GM12878 (cell line): ENCODE data around the gene TUBA8. TPM values are rescaled to one million over a fixed set of nuclear protein-coding genes. Genes with fewer than 3 reads are reported as not detected.

ENCODE experiments used
- ATAC-seq: fragments of 200-7000 bp; cut with Tn5 transposase; 3 replicates; pipeline ENCODE4 v1.9.1; 2020; ENCODE audit warnings: mild to moderate bottlenecking, moderate library complexity
- BruUV-seq: library from RNA; stranded (reverse); fragments of 400-500 nt; replicated peaks from 2 replicates; lab custom pipeline; 2021; lab: Mats Ljungman, UMichigan
- CTCF ChIA-PET: fragments of 300-600 bp; sonication (Branson Sonifier 250); formaldehyde crosslinking; extraction: SDS; loops from one replicate; lab custom pipeline; 2021; ENCODE audit warnings: inconsistent platforms; lab: Yijun Ruan, JAX
- POLR2A ChIA-PET: fragments of 350-600 bp; formaldehyde crosslinking; extraction: SDS; loops from one replicate; lab custom pipeline; 2021; ENCODE audit warnings: inconsistent platforms; lab: Charles Lee
- RAD21 ChIA-PET: fragments of 300-600 bp; sonication (Branson Sonifier 250); formaldehyde crosslinking; loops from one replicate; lab custom pipeline; 2023; ENCODE audit warnings: antibody characterized with exemption; ENCODE audit not compliant: unreplicated experiment; lab: Charles Lee
- SMC1A ChIA-PET: fragments of 300-600 bp; sonication (Branson Sonifier 250); formaldehyde crosslinking; loops from one replicate; lab custom pipeline; 2023; ENCODE audit not compliant: unreplicated experiment, uncharacterized antibody; lab: Charles Lee
- DNase-seq: peaks from one replicate; pipeline ENCODE4 v3.0.0-alpha.2; 2011; ENCODE audit warnings: low read depth, low spot score
- FAIRE-seq: peaks from 3 replicates; lab custom pipeline; 2011; peaks lifted over from hg19 to GRCh38; lab: Jason Lieb, UNC
- H2AFZ ChIP-seq: 2 replicates; pipeline ENCODE4 v1.6.0; 2011; ENCODE audit warnings: low read depth, low read length, control low read depth; ENCODE audit not compliant: control insufficient read depth
- H3K27ac ChIP-seq: 2 replicates; pipeline ENCODE4 v1.5.1; 2011; ENCODE audit warnings: control low read depth; ENCODE audit not compliant: control insufficient read depth, insufficient read depth
- H3K27me3 ChIP-seq, 2 experiments: replicated peaks in 1 of 2; 2 replicates each; pipeline versions ENCODE4 v1.6.0 to v1.6.1; 2011; ENCODE audit warnings: low read length in 1 of 2; ENCODE audit not compliant: control insufficient read depth in 2 of 2, insufficient read depth in 2 of 2
- H3K36me3 ChIP-seq, 2 experiments: 2 replicates each; pipeline ENCODE4 v1.5.1; 2011; ENCODE audit warnings: low read length in 1 of 2; ENCODE audit not compliant: control insufficient read depth in 2 of 2, insufficient read depth in 2 of 2
- H3K4me1 ChIP-seq: 2 replicates; pipeline ENCODE4 v1.6.1; 2011; ENCODE audit warnings: mild to moderate bottlenecking, low read length, moderate library complexity, mixed read lengths; ENCODE audit not compliant: control insufficient read depth, insufficient read depth
- H3K4me2 ChIP-seq: 2 replicates; pipeline ENCODE4 v1.6.0; 2011; ENCODE audit warnings: control low read depth; ENCODE audit not compliant: control insufficient read depth, insufficient read depth
- H3K4me3 ChIP-seq: fragments of 200-600 bp; sonication (generic); 2 replicates; pipeline ENCODE4 v1.5.1; 2016
- H3K79me2 ChIP-seq: 2 replicates; pipeline ENCODE4 v1.6.0; 2011; ENCODE audit warnings: low read length; ENCODE audit not compliant: control insufficient read depth, insufficient read depth
- H3K9ac ChIP-seq: 2 replicates; pipeline ENCODE4 v1.8.0; 2011; ENCODE audit warnings: low read length, control low read depth, mixed read lengths; ENCODE audit not compliant: control insufficient read depth, insufficient read depth
- H3K9me3 ChIP-seq: replicated peaks from 3 replicates; pipeline ENCODE4 v1.5.1; 2011; ENCODE audit warnings: mild to moderate bottlenecking, low read length; ENCODE audit not compliant: control insufficient read depth, insufficient read depth
- H4K20me1 ChIP-seq: 2 replicates; pipeline ENCODE4 v1.6.0; 2011; ENCODE audit not compliant: control insufficient read depth, insufficient read depth
- ATF2 ChIP-seq: IDR thresholded peaks from 2 replicates; pipeline ENCODE4 v1.6.1; 2012; ENCODE audit warnings: low read length, inconsistent platforms
- BACH1 ChIP-seq: fragments of 450-650 bp; IDR thresholded peaks from 2 replicates; pipeline ENCODE4 v1.6.1; 2017; ENCODE audit warnings: mild to moderate bottlenecking, borderline replicate concordance
- BCL11A ChIP-seq: IDR thresholded peaks from 2 replicates; pipeline ENCODE4 v1.6.1; 2011; ENCODE audit warnings: low read depth, low read length
- GATAD2B ChIP-seq: fragments of 450-650 bp; conservative IDR thresholded peaks from 2 replicates; pipeline ENCODE4 v1.6.1; 2017; ENCODE audit warnings: low read depth, mild to moderate bottlenecking, moderate library complexity
- JUNB ChIP-seq: IDR thresholded peaks from 2 replicates; pipeline ENCODE4 v1.6.1; 2016; ENCODE audit warnings: antibody characterized with exemption, mild to moderate bottlenecking
- KAT2A ChIP-seq: conservative IDR thresholded peaks from 2 replicates; pipeline ENCODE4 v1.6.1; 2011; ENCODE audit warnings: low read depth, low read length; ENCODE audit not compliant: control insufficient read depth
- KLF5 ChIP-seq: fragments of 450-650 bp; IDR thresholded peaks from 2 replicates; pipeline ENCODE4 v1.6.1; 2014; ENCODE audit warnings: mild to moderate bottlenecking; ENCODE audit not compliant: partially characterized antibody
- LARP7 ChIP-seq: fragments of 450-650 bp; IDR thresholded peaks from 2 replicates; pipeline ENCODE4 v1.6.1; 2017; ENCODE audit warnings: mild to moderate bottlenecking
- MEF2A ChIP-seq: IDR thresholded peaks from 2 replicates; pipeline ENCODE4 v1.6.1; 2011; ENCODE audit warnings: low read depth, mild to moderate bottlenecking, low read length, moderate library complexity; ENCODE audit not compliant: insufficient read depth
- PBX3 ChIP-seq: IDR thresholded peaks from 2 replicates; pipeline ENCODE4 v1.6.1; 2011; ENCODE audit warnings: mild to moderate bottlenecking, low read depth, low read length, moderate library complexity; ENCODE audit not compliant: insufficient replicate concordance
- RAD21 ChIP-seq: IDR thresholded peaks from 2 replicates; pipeline ENCODE4 v1.6.1; 2011; ENCODE audit warnings: mild to moderate bottlenecking, low read depth, low read length, moderate library complexity; ENCODE audit not compliant: insufficient read depth
- REST ChIP-seq: IDR thresholded peaks from 2 replicates; pipeline ENCODE4 v1.6.1; 2012; ENCODE audit warnings: mild to moderate bottlenecking, low read depth, low read length
- SREBF2 ChIP-seq: IDR thresholded peaks from 2 replicates; pipeline ENCODE4 v1.6.1; 2012; ENCODE audit warnings: mild to moderate bottlenecking, low read length
- SUPT20H ChIP-seq: IDR thresholded peaks from 2 replicates; pipeline ENCODE4 v1.6.1; 2011; ENCODE audit warnings: low read depth, mild to moderate bottlenecking, low read length, moderate library complexity, borderline replicate concordance; ENCODE audit not compliant: control insufficient read depth
- ZBTB4 ChIP-seq: fragments of 450-650 bp; formaldehyde crosslinking; IDR thresholded peaks from 2 replicates; pipeline ENCODE4 v1.4.0; 2022; ENCODE audit warnings: mild to moderate bottlenecking, moderate library complexity
- WGBS: methylation state at CpG from one replicate; pipeline ENCODE4 v1.1.6; 2016; ENCODE audit warnings: low lambda C conversion rate; ENCODE audit not compliant: insufficient replicate concordance, insufficient coverage; ENCODE audit errors: missing lambda C conversion rate; 5-methylcytosine and 5-hydroxymethylcytosine counted together
- in situ Hi-C: fragments of 300-500 bp; cut with MboI; formaldehyde crosslinking; loops from 9 replicates; pipeline ENCODE4 v1.14.3; 2018; ENCODE audit warnings: mixed read lengths
- intact Hi-C: fragments of 100-400 bp; cut with micrococcal nuclease; formaldehyde crosslinking; loops from one replicate; pipeline ENCODE4 v1.14.2; 2022; ENCODE audit not compliant: unreplicated experiment
- polyA plus RNA-seq, 11 experiments: library from polyadenylated mRNA; depleted of rRNA in 4 of 11; unstranded in 6 of 11; stranded (reverse) in 5 of 11; fragments of >200 nt; fragmentation: Nextera tagmentation in 4 of 11; fragmentation: Illumina TruSeq in 1 of 11; extraction: Ambion mirVana in 4 of 11; extraction: Trizol in 1 of 11; gene quantifications; 1 replicate in 1 of 11; 2 replicates in 10 of 11; pipeline versions ENCODE4 v1.2.1 to v1.2.3, GENCODE V29; 2011 to 2016; ENCODE audit warnings: inconsistent platforms in 2 of 11, missing spikeins in 2 of 11, low read depth in 1 of 11
- total RNA-seq, 4 experiments: library from RNA; depleted of rRNA in 3 of 4; stranded (reverse); fragments of >200 nt in 3 of 4; fragmentation: Illumina TruSeq in 1 of 4; extraction: Trizol in 1 of 4; gene quantifications; 2 replicates each; pipeline versions ENCODE4 v1.2.1 to v1.2.3, GENCODE V29; 2013 to 2021

Gene TUBA8
- total and polyA plus RNA-seq, 10 of the 15 experiments (the other 5 are each of a cell fraction or from before 2014, with no cell fraction given): 2.2 to 30.3 (median 21.0) TPM

GRCh38 chr22:18082467-18082866 is 28.1 kb upstream of the TUBA8 start:
- CTCF ChIA-PET: no interaction called here
- in situ Hi-C loops (no loop called here), intact Hi-C loops (loop anchor here (10.0 kb wide), 1 partner anchor 62 kb away; no protein-coding TSS in a partner anchor)
- POLR2A ChIA-PET: no interaction called here
- Histone ChIP-seq H4K20me1 (no peaks in the 10 kb centered on the region), H3K9me3 (no peaks in the 10 kb centered on the region; the same call in 2 of the 3 replicates), H2AFZ (no peak overlapping the region), H3K4me1 (no peaks in the 10 kb centered on the region; the same call in 1 of the 2 replicates), H3K27me3 (no peaks in the 10 kb centered on the region), H3K36me3 (peaks cover 15 to 40% of the 10 kb centered on the region in 2 experiments), H3K27ac (no peak overlapping the region), H3K4me3 (peak overlapping the region; percentile 45), H3K9ac (no peak overlapping the region), H3K79me2 (peaks cover 66% of the 10 kb centered on the region), H3K4me2 (no peak overlapping the region)
- no TSS peak for BruUV-seq
- RAD21 ChIA-PET: interaction anchor here (0.6 kb wide), 1 partner anchor 890 kb away, joined by 3 read pairs; no protein-coding TSS in a partner anchor
- 68% methylated on average over 2 of the region's 2 CpGs for WGBS
- FAIRE-seq (no peak), ATAC-seq (no peak), DNase-seq (no peak)
- SMC1A ChIA-PET: interaction anchor here (0.6 to 0.9 kb wide), 3 partner anchors 25 to 70 kb away, joined by 3 to 4 read pairs (median 3); no protein-coding TSS in a partner anchor
- TF ChIP-seq KLF5 (no peak), GATAD2B (no peak), BCL11A (no peak), LARP7 (no peak), BACH1 (no peak), JUNB (no peak), KAT2A (no peak), PBX3 (no peak), REST (no peak), MEF2A (no peak), ZBTB4 (no peak), SUPT20H (no peak), ATF2 (no peak), RAD21 (no peak), SREBF2 (no peak)
